Chondrocyte (in vitro differentiated cells): Measurements from ENCODE around the gene ARHGDIA. TPM values are rescaled to one million over a fixed set of nuclear protein-coding genes. Genes with fewer than 3 reads are reported as not detected.

Experiments
- DNase-seq: peaks from one replicate; pipeline ENCODE4 v3.0.0; 2021; ENCODE audit warnings: mixed read lengths, low spot score
- H3K27ac Mint-ChIP-seq: one replicate; pipeline ENCODE4 v1.8.0; 2021; ENCODE audit warnings: mild to moderate bottlenecking, moderate library complexity, mixed read lengths; ENCODE audit not compliant: unreplicated experiment
- H3K27me3 Mint-ChIP-seq: 2 replicates; pipeline ENCODE4 v1.8.0; 2021; ENCODE audit warnings: low read depth, mixed read lengths
- H3K36me3 Mint-ChIP-seq: 2 replicates; pipeline ENCODE4 v1.8.0; 2021; ENCODE audit warnings: low read depth, mixed read lengths
- H3K4me1 Mint-ChIP-seq: 2 replicates; pipeline ENCODE4 v1.8.0; 2021; ENCODE audit warnings: low read depth, mild to moderate bottlenecking, mixed read lengths
- H3K4me3 Mint-ChIP-seq: one replicate; pipeline ENCODE4 v1.8.0; 2021; ENCODE audit warnings: mild to moderate bottlenecking, moderate library complexity, mixed read lengths; ENCODE audit not compliant: unreplicated experiment
- H3K9me3 Mint-ChIP-seq: 2 replicates; pipeline ENCODE4 v1.8.0; 2021; ENCODE audit warnings: low read depth, mixed read lengths
- CTCF ChIP-seq: fragments of 200-600 bp; sonication (generic); IDR thresholded peaks from 2 replicates; pipeline ENCODE4 v1.5.0; 2021; ENCODE audit warnings: antibody characterized with exemption, mild to moderate bottlenecking, moderate library complexity
- total RNA-seq: library from RNA; stranded (reverse); gene quantifications from 3 replicates; pipeline ENCODE4 v1.2.1, GENCODE V29; 2021

Gene ARHGDIA
- total RNA-seq, 1 donor from 2014 or later = 481 TPM

GRCh38 chr17:81885869-81886548 is 14.9 kb upstream of the ARHGDIA start:
- no peak for TF ChIP-seq CTCF
- no peak overlapping the region for H3K4me3 Mint-ChIP-seq
- no peak for DNase-seq
- peak overlapping the region; percentile 87 for H3K27ac Mint-ChIP-seq
- H3K4me1 Mint-ChIP-seq = peaks cover 51% of the 10 kb centered on the region
- H3K9me3 Mint-ChIP-seq = no peaks in the 10 kb centered on the region
- no peaks in the 10 kb centered on the region for H3K27me3 Mint-ChIP-seq
- peaks cover 20% of the 10 kb centered on the region for H3K36me3 Mint-ChIP-seq

GRCh38 chr17:81885454-81885853 is 14.3 kb upstream of the ARHGDIA start:
- no peak for TF ChIP-seq CTCF
- Mint-ChIP-seq H3K9me3 (no peaks in the 10 kb centered on the region), H3K4me3 (no peak overlapping the region), H3K27me3 (no peaks in the 10 kb centered on the region), H3K27ac (peak overlapping the region; percentile 87), H3K36me3 (peaks cover 20% of the 10 kb centered on the region), H3K4me1 (peaks cover 48% of the 10 kb centered on the region)
- DNase-seq = no peak

GRCh38 chr17:81884968-81885367 is 13.8 kb upstream of the ARHGDIA start:
- Mint-ChIP-seq H3K36me3 (peaks cover 20% of the 10 kb centered on the region), H3K4me3 (no peak overlapping the region), H3K27ac (peak overlapping the region; percentile 87), H3K27me3 (no peaks in the 10 kb centered on the region), H3K4me1 (peaks cover 43% of the 10 kb centered on the region), H3K9me3 (no peaks in the 10 kb centered on the region)
- TF ChIP-seq CTCF = no peak
- DNase-seq = no peak

- Mint-ChIP-seq H3K27ac (peak overlapping the region; percentile 82), H3K4me3 (no peak overlapping the region), H3K9me3 (no peaks in the 10 kb centered on the region), H3K36me3 (peaks cover 23% of the 10 kb centered on the region), H3K27me3 (no peaks in the 10 kb centered on the region), H3K4me1 (peaks cover 41% of the 10 kb centered on the region)
- no peak for TF ChIP-seq CTCF
- no peak for DNase-seq
Observed at GRCh38 chr17:81884520-81884919, 13.4 kb upstream of the ARHGDIA start.

- Mint-ChIP-seq H3K27me3 (no peaks in the 10 kb centered on the region), H3K9me3 (no peaks in the 10 kb centered on the region), H3K4me1 (peaks cover 2% of the 10 kb centered on the region), H3K27ac (no peak overlapping the region), H3K4me3 (no peak overlapping the region), H3K36me3 (peaks cover 7% of the 10 kb centered on the region)
- DNase-seq = no peak
- no peak for TF ChIP-seq CTCF
Observed at GRCh38 chr17:81879121-81879520, 8.0 kb upstream of the ARHGDIA start.
